ENCODE data around the gene TSPAN13.

TSPAN13 gene

DNA sequence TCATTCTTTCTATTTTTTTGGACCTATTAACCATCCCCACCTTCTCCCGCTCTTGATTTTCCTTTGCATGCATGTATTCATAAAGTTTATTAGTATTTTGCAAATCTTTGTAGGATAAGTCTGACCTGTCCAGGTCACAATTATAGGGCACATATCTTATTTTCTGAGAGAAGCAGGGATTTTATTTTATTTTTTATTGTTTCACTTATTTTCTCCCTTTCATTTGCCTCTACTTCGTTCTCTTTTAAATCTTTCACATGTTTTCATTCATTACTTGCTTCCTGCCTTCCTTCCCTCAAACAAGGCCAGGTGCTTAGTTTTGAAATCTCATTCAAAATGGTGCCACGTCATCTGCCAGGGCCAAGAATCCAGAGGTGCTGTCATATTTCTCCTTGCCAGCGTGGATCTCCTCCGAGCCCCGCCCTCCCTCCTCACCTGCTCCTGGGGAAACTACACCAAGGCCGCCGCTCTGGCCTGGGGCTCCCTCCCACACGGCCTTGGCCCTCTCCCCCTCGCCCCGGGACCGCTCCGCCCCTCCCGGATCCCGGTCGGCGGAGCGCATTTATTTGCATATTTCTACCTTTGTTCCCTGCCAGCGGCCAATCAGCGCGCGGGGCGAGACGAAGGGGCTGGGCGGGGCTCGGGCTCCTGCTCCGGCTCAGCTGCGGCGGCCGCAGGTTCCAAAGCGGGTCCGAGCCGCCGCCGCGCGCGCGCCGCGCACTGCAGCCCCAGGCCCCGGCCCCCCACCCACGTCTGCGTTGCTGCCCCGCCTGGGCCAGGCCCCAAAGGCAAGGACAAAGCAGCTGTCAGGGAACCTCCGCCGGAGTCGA, at the start of gene TSPAN13:
Gene TSPAN13 (plus strand): TSS at position 654 of the 830 bp plus-strand sequence. CDS start 213 bp downstream, outside the sequence.
- DNase-seq, result no peak

DNA sequence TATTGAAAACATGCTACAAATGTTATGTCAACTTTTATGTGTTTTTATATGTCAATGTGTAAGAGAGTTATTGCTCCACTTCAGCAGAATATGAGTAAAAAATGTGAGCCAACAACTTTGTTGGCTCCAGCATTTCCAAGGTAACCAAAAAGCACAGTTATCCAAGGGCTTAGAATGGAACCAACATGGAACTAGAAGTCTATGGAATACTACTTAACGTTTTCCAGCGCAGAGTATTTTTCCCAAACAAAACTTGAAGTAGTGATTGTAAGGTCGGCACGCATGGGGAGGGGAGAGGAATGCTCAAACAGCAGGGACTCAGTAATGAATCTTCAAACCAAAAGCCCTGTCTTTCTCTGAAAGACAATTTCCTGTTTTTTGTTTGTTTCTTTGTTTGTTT, 45.0 kb upstream of the TSPAN13 start:
- no peak for DNase-seq

DNA sequence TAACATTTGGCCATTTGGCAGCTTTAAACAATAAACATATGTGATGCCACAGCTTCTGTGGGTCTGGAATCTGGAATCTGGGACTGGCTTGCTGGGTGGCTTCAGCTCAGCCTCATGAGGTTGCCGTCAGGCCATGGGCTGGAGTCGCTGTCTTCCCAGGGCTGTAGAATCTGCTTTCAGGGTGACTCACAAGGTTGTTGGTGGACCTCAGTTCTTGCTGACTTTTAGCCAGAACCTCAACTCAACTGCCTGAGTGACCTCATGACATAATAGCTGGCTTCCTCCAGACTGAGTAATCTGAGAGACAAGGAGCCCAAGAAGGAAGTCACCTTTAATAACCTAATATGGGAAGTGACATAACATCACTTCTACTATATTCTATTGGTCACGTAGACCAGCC, 44.6 kb upstream of the TSPAN13 start:
- peak; percentile 79 for DNase-seq

DNA sequence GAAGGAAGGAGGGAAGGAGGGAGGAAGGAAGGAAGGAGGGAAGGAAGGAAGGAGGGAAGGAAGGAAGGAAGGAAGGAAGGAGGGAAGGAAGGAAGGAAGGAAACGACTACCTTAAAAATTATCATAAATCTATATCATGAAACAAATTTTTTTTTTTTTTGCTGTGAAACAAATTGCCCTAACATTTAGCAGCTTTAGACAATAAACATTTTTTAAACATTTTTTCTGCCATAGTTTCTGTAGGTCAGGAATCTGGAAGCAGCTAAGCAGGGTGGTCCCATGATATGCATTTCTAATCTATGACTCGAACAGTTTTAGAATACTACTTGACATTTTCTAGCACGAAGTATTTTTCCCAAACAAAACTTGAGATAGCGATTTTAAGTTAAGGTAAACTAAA, 42.9 kb upstream of the TSPAN13 start:
- DNase-seq, result no peak

DNA sequence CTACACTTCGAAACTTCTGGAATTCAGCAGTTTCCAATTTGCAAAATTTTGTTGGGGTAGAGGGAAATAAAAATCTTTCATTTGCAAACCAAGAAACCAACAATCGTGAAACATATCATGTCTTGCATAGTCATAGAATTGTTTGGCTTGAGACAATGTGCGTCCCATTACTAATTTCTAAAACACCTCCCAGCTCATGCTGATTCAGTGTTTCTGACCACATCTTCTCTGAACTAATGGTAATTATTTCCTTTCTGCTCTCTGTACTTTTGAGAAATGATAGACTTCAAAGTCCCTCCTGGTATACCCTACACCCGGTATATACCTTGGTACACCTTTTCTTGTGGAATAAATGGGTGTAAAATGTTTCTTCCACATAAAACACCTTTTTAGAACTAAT, 41.8 kb upstream of the TSPAN13 start:
- no peak for DNase-seq

DNA sequence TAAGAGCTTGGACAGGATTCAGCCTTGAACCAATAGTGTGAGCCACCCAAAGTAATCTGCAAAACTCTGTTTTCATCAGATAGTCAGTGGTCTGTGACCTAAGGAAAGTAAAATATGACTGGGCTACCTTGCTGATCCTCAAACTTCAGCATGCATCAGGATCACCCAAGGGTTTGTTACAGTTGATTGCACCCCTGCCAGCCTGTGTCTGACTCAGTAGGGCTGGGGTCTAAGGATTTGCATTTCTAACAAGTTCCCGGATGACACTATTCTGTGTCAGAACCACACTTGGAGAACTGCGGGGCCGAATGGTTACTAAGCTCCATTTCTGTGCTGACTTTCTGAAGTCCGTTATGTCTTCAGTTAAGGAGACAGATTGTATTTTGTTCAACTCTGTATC, 40.6 kb upstream of the TSPAN13 start:
- no peak for DNase-seq

DNA sequence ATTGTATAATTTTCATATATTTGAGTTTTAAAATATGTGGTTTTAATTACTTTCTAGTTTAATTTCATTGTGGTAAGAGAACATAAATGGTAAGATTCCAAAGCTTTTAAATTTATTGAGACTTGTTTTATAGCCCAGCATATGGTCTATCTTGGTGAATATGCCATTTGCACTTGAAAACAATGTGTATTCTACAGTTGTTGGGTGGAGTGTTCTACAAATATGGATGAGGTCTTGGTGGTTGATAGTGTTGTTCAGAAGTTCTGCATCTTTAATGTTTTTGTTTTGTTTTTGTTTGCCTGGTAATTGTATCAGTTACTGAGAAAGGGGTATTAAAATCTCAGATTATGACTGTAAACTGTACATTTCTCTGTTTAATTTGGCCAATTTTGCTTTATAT, 37.6 kb upstream of the TSPAN13 start:
- DNase-seq, result no peak

DNA sequence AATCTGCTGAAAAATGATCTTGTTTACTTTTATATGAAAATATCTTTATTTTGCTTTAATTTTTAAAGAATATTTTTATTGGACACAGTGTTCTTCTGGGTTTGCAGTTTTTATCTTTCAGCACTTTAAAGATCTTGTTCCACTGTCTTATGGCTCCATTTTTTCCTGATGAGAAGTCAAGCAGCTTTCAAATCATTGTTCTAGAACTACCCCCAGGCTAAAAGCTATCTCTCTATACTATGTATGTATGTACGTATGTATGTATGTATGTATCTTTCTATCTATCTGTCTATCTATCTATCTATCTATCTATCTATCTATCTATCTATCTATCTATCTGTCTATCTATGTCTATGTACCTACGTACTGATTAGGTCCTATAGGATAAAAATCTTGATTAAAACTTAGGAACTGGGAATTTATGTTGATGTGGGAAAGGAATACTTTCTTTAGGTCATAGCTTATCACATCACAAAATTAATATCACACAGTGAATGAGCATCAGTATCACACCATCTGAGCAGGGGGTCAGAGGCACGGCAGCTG, 35.4 kb upstream of the TSPAN13 start:
- no peak for DNase-seq

DNA sequence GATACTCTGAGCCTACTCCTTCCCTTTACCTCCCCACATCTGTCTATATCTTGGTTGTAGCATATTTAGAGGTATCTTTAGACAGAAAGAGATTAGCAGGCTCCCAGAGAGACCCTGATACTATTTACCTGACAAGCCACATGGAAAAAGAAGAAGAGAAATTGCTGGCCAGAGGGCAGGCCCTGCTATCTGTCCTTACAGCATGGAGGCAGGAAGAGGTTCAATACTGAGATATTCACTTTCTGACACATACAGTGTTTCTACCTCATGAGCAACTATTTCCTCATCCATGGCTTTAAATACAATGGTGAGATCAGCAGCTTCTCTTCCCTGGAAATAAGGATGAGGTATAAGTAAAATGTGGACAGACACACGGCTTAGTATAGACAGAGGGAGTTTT, 33.9 kb upstream of the TSPAN13 start:
- no peak for DNase-seq

DNA sequence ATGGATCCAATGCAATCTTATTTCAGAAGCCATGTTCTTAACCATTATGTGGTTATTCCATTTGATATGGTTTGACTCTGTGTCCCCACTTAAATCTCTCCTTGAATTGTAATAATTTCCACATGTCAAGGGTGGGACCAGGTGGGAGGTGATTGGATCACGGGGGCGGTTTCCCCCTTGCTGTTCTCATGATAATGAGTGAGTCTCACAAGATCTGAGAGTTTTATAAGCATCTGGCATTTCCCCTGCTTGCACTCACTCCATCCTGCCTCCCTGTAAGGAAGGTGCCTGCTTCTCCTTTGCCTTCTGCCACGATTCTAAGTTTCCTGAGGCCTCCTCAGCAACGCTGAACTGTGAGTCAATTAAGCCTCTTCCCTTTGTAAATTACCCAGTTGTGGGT, 32.0 kb upstream of the TSPAN13 start:
- DNase-seq, result no peak

DNA sequence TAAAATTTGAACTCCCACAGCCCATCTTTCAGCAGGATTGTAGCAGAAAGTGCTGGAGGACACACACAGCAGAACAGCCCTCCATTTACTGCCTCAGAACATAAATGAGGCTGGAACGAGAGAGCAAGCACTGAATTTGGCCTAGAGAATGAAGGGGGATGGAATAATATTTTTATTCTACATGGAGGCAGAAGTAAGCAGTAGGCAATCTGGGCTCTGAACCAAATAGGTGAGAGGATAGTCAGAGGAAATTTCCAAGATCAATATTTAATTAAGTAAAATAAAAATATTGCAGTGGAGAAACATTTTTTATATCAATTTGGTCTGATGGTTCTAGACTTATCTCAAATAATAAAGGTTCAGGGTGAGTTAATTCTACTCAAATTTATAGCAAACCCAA, 29.2 kb upstream of the TSPAN13 start:
- no peak for DNase-seq

DNA sequence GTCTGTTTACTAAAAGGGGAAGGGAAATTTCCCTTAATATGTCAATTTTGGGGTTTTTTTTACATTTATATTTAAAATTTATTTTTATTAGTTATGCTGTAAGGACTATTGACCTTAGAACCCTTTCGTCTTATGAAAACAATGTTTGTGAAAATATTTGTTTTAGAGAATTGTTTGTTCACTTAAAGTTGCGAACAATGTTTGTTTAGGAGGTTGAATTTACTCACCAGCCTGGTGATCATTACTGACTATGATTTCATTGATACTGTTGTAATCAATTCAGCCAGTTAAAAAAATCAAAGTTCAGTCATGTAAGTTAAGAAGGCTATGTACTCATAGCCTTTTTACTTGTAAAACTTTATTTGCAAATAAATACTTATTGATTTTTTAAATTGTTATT, 27.4 kb upstream of the TSPAN13 start:
- DNase-seq, result no peak

DNA sequence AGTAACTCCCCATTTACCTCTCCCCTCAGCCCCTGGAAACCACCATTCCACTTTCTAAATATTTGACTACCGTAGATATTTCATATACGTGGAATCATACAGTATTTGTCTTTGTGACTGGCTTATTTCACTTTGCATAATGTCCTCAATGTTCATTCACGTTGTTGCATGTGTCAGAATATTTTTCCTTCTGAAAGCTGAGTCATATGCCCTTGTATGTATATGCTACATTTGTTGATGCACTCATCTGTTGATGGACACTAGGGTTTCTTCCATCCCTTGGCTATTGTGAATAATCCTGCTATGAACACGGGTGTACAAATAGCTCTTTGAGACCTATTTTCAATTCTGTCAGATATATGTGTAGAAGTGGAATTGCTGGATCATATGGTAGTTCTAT, 25.8 kb upstream of the TSPAN13 start:
- no peak for DNase-seq

DNA sequence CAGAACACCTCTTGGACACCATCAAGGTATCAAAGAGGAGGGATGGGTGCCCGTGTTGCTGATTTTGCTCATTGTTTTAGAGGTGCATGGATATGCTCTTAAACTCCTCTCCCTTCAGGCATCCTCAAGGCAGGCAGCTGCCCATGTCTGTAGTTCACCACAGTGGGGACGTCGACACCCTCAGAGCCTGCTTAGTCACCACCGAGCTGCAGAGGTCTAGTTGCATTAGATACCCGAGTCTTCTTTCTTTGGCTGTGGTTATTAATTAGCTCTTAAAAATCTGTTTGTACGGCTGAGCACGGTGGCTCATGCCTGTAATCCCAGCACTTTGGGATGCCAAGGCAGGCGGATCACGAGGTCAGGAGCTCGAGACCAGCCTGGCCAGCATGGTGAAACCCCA, 24.7 kb upstream of the TSPAN13 start:
- DNase-seq, result no peak

DNA sequence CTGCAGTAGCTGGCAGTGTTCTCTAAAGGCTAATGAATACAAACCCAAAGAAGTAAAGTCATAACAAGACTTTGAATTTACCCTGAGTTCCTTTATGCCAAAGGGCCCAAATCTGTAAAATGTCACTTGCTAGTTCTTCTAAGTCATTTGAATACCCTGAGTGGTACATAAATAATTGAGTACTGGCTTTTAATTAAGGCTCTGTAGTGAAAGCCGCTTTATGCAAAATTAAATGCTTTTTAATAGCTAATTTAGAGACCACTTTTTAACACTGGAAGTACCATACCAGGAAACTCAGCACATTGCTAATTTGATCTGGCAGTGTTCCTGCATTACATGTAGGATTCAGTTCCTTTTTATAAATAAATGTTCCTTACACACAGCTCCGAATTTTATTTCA, 24.0 kb upstream of the TSPAN13 start:
- DNase-seq, result no peak

DNA sequence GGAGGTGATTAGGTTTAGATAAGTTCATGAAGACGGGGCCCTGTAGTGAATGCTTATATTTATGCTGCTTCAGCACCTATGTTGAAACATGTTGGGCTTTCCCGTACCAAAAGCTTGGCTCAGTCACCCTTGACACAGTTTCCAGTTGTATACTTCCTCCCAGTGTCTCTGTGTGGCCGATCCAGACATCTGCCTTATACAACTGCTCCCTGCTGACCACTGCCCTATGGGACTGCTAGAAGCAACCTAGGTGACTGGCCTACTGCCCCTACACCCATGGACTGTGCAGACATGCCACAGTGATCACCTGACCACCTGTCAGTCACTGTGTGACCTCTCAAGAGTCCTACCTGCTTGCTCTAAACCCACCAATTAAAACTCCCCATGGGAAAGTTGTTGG, 22.6 kb upstream of the TSPAN13 start:
- no peak for DNase-seq

DNA sequence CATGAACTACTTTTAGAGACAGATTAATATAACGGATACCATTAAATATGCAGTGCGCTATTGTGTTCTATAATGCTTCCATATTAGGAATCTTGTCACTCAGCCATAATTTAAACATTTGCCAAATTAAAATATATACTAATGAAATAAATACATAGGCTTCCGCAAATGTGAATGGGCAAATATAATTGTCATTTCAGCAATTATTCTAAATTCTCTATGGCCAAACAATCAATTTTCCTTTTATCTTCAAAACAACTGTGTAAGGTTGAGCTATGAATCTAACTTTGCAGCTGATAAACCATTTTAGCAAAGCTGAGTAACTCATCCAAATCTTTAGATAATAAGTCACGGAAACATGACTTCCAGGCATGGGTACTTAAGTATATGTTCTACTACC, 20.7 kb upstream of the TSPAN13 start:
- DNase-seq, result no peak

DNA sequence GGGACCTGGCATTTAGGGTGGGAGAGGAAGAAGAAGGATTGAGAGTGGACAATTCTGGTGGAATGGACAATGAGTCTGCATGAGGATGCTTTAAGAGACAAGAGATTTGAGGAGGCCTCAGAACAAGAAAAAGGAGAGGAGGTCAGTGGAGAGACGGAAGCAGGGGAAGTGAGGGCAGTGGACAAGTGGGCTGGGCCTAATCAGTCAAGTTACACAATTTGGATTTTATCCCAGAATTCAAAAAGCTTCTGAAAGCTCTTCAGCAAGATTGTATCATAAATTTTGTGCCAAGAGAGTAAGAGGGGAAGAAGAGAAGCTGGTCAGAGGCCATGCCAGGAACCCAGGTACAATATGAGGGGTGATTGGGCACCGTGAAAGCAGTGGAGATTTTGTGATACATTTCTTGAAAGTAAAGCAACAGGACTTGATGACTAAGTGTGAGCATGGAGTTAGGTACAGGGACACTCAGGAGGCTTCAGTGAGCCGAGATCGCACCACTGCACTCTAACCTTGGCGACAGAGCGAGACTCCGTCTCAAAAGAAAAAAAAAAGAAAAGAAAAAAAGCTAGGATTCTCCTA, 19.3 kb upstream of the TSPAN13 start:
- no peak for DNase-seq

DNA sequence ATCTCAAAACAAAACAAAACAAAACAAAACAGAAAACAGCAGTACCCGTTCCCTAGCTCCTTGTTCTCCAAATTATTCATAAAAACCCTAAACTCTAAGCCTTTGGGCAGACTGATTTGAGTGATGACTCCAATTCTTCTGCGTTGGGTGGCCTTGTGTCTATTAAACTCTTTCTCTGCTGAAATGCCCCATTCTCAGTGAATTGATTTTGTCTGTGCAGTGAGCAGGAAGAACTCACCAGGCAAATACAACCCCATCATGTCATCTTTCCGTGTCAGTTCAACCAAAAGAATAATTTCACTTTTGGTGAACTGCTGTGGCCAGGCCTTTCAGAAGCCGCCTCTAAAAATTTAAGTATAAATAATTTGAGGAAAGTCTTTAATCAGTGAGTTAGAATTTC, 18.5 kb upstream of the TSPAN13 start:
- DNase-seq, result no peak

DNA sequence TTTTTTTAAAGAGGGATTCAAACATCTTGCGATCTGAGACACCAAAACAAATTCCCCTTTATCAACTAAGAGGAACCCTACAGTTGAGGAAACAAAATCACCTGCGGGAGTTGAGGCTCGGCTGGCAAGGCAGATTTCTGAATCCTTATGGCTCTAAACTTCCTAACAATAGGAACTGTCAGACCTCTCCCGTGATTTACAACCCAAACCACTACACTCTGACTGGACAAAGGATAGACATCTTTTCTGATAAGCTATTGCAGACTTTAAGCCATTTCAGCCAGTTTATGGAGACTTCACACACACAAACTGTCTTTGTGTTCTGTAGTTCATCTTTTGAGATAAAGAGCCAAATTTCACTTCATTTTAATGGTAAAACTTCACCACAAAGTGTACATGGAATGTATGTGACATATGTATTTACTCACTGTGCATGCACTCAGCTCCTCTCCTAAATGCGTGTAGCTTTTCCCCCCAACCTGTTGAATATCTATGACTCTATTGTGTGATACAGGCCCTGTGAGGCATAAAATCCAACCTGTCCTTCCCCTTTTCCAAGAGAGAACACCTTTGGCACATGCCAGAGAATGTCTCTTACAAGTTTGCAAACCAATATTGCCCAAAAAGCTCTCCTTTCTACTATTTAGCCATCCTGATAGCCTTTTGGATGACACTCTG, 15.4 kb upstream of the TSPAN13 start:
- no peak for DNase-seq

DNA sequence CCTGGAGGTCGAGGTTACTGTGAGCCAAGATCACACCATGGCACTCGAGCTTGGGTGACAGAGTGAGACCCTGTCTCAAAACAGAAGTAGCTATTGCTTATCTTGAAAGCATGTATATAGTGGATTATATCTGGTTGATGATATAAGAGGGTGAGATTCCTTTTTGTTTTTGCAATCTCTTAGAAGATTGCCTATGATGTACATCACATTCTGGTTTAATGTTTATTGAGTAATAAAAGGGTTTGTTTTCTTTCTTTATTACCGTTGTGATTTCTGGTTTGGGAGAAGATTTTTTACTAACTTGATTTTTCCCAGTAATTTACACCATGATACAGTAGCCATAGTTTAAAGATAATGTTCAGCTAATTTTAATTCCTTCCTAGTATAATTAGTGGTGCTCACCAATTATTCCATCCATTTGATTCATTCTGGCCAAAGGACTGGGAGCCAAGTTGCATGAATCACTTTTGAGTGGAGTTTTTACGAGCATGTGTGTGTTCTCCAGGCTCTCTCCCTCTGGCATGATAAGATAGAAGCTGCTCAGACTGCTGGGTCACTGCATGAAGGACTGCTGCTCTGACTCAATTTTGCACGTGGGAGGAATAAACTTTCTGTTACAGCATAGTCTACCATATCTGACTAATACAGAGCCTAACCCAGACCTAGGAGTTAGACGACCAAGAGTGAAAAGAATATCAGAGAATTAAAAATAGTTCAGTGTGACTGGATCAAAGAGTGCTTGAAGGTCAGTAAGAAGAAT, 13.5 kb upstream of the TSPAN13 start:
- DNase-seq, result peak; percentile 19

DNA sequence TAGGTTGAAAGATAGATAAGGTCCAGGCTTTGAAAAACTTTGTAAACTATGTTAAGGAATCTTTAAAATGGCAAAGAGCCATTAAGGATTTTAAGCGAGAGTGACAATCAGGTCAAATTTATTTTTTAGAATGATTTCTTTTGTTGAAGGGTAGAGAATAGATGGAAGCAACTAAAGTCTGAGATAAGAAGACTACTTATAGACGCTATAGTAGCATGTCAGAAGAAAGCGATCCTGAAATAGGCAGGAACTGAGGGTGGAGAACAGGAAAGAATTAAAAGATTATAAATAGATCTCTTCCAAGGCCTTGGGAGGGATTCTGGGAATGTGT, 13.0 kb upstream of the TSPAN13 start:
- no peak for DNase-seq

DNA sequence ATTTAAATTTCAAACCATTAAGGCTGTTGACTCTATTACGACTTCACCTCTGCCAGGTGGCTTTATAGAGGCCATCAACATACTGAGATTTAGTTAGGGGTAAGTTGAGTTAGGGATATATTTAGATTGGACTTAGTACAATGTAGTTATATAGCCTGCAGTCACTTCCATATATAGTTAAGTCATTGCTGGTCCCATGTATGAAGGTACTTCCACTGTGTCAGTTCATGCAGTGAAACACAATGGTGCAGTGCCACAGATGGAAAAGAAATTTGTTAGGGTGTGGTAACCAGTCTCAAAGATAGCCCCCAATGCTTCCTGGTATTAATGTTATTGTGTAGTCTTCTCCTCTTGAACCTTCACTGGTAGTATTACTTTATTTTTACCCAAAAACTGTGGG, 12.6 kb upstream of the TSPAN13 start:
- DNase-seq, result no peak

Measured in amniotic stem cell (primary cell).